Hematopoietic multipotent progenitor cell (in vitro differentiated cells): ENCODE data around the gene TRIM5. TPM values are rescaled to one million over a fixed set of nuclear protein-coding genes. Genes with fewer than 3 reads are reported as not detected.
A peak's percentile ranks its signal among the peaks of the same experiment; 100 is the strongest.
"Not testable (repeated sequence)": the region's sequence is repeated elsewhere in the genome, so short reads cannot be mapped to it uniquely, and the experiment has no call there.

Source experiments
- DNase-seq, 3 donors: peaks; one replicate each; pipeline ENCODE4 v3.0.0-alpha.2; 2011 to 2015; ENCODE audit warnings: low read depth in 2 of 3, low spot score in 2 of 3
- total RNA-seq: library from RNA; depleted of rRNA; stranded (reverse); fragments of >200 nt; gene quantifications from one replicate; pipeline ENCODE4 v1.2.3, GENCODE V29; 2012

TRIM5 gene
- total RNA-seq, 1 donor, result 25.9 TPM

DNA sequence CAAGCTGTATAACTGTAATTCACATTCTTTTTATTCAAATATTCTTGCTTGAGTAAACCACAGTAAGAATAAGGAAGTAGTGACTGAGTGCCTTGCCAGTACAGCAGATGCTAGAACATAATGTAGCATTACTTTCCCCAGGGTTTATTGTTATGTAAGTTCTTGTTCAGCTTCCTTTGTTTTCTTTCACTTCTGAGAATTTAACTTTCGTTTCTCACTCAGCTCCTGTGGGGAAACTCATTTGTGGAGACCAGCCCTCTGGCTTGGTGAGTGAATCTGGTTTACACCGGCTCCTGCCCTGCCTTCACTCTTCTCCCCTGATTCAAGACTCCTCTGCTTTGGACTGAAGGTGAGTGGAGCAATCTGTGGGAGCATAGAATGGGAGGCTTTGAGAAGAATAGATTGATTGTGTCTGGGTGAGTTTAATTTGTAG is 4.7 kb upstream of the TRIM5 start, which contains the start of gene TRIM22:
Gene TRIM22 (plus strand): TSS at position 240 of the 433 bp plus-strand sequence. CDS start 6,443 bp downstream, outside the sequence.
- peak in 2 of 3 donors; percentile 62 to 79 for DNase-seq

DNA sequence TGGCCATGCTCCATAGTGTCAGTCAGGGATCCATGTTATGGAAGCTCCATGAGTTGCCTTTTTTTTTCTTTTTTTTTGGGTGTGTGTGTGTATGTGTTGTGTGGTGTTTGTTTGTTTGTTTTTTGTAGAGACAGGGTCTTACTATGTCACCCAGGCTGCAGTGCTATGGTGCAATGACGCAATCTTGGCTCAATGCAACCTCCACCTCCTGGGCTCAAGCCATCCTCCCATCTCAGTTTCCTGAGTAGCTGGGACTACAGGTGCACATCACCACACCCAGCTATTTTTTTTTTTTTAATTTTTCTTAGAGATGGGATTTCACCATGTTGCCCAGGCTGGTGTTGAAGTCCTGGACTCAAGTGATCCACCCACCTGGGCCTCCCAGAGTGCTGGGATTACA is 3.6 kb upstream of the TRIM5 start:
- no peak for DNase-seq

DNA sequence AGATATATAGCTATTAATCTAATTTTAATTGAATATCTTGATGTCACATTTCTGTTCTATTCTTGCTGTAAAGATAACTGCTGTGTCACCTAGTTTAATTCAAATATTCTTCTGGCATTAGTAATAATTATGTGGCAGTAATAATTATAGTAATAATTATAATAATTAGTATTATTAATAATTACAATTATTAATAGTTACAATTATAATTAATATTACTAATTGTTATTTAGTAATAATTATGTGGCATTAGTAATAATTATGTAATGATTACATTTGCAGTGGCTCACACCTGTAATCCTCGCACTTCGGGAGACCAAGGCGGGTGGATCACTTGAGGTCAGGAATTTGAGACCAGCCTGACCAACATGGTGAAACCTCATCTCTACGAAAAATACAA is 1.6 kb upstream of the TRIM5 start:
- no peak for DNase-seq

DNA sequence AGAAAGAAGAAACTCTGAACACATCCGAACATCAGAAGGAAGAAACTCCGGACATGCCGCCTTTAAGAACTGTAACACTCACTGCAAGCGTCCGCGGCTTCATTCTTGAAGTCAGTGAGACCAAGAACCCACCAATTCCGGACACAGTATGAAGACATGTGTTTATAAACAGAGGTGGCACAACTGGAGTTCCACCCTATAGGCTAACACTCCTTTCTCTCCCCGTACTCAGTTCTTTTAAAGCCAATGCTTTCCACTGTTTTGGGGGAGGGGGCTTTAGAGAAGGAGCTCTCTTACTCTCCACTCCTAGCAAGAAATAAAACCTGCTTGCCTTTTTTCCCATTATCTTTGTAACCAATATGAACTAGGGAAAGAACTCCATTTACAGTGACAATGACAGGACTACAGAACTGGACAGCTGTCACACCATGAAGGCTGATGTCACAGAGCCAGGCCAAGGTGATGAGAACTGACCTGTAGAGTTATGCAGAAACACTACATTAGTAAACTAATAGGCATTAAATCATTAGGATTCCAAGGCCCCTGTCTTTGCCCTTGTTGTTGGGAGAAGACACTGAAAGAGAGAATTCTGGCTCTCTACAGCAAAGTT is 733 bp downstream of the TRIM5 start:
- peak in 1 of 3 donors; percentile 22 for DNase-seq

DNA sequence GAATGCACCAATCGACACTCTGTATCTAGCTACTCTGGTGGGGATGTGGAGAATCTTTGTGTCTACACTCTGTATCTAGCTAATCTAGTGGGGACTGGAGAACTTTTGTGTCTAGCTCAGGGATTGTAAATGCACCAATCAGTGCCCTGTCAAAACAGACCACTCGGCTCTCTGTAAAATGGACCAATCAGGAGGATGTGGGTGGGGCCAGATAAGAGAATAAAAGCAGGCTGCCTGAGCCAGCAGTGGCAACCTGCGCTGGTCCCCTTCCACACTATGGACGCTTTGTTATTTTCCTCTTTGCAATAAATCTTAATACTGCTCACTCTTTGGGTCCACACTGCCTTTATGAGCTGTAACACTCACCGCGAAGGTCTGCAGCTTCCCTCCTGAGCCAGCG is 1.3 kb downstream of the TRIM5 start:
- peak in 1 of 3 donors; percentile 26 for DNase-seq

DNA sequence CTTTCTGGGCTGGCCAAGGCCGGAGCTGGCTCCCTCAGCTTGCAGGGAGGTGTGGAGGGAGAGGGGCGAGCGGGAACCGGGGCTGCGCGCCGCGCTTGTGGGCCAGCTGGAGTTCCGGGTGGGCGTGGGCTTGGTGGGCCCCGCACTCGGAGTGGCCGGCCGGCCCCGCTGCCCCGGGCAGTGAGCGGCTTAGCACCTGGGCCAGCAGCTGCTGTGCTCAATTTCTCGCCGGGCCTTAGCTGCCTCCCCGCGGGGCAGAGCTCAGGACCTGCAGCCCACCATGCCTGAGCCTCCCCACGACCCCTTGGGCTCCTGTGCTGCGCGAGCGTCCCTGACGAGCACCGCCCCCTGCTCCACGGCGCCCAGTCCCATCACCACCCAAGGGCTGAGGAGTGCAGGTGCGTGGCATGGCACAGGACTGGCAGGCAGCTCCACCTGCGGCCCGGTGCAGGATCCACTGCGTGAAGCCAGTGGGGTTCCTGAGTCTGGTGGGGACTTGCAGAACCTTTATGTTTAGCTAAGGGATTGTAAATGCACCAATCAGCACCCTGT is 1.9 kb downstream of the TRIM5 start:
- DNase-seq, result not testable (repeated sequence)

DNA sequence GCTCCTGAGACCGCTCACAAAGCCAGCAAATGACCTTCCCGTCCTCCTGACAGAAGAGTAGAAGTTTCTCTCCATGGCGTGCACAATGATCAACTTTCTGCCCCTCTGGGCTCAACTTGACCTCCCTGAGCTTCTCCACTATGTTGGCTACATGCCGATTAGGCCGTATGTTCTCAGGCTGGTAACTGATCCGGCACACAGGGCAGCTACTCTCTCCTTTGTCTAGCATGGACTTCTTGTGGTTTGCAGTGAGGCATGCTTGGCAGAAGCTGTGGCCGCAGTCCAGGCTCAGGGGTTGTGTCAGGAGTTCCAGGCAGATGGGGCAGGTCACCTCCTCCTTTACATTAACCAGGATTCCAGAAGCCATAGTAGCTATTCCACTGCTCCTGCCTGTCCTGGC is 5.1 kb downstream of the TRIM5 start:
- no peak for DNase-seq

DNA sequence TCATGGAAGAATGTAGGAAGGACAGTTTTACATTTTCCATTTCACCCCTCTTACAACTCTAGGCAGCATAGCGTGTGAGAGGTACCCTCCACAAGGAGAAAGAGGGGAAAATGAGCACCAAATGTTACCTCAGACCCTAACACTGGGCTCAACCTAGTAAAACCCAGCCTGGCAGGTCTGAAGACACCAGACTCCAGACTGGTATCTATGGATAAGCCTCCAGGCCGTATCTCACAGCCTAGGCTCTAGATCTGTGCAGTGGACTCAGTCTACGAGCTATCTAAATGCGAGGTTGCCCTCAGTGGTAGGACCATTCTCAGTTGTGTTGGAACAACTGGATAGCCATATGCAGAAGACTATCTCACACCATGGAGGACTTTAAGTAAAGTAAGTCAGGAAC is 10.5 kb downstream of the TRIM5 start:
- no peak for DNase-seq

DNA sequence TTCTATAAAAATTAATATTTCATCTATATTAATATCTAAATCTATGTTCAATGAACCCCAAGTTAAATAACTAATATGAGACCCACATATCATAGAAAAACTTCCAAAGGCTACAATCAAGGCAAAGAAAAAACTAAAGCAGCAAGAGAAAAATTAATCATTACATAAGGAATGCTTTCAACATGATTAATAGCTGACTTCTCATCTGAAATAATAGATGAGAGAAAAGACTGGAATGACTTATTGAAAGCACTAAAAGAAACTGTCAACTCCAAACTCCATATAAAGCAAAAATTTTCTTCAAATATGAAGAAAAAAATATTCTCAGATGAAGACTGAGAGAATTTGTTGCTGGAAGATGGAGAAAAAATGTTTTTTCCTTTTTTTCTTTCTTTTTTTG is 13.0 kb downstream of the TRIM5 start:
- DNase-seq, result no peak

DNA sequence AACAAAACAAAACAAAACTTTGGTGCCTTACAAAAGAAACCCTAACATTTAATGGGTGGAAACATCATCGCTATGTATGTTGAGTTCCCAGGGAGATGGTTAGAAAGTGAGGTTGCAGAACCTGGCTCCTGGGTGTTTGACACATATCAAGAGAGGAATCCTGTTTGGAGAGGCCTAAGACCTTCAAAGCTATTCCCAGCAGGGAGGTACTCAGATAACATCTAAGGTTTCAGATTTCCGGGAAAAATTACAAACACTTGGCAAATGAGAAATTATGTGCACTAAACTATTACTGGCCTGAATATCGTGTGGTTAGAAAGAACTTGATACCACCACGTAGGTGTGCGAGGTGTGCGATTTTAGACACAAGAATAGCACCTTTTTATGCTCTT is 18.5 kb downstream of the TRIM5 start:
- no peak for DNase-seq

DNA sequence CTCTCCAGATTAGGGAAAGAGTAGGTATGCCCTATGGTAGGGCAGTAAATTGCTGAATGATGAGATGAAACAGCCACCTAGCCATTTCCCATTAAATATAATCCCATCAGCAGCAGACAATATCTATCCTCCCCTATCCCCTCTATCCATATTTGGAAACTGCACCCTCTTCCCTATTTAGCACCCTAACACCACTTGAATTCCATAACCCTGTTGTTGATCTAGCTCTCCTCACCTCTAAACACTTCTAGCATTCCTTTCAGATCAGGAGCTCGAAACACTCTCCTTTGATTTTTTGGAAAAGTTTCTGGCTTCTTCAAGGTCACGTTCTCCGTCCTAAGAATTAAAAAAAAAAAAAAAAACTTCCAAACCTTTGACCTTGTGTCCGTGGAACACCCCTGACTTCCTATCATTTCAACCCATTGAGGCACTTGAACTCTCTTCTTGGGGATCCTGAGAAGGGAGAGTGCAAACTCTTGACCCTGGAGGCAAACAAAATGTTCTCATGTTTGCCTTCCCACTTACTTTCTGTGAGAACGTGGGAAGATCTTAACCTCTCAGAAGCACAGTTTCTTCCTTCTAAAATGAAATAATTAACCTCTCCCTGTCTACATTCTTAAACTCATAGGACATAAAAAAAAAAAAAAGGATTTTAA is 19.0 kb downstream of the TRIM5 start:
- DNase-seq, result no peak

DNA sequence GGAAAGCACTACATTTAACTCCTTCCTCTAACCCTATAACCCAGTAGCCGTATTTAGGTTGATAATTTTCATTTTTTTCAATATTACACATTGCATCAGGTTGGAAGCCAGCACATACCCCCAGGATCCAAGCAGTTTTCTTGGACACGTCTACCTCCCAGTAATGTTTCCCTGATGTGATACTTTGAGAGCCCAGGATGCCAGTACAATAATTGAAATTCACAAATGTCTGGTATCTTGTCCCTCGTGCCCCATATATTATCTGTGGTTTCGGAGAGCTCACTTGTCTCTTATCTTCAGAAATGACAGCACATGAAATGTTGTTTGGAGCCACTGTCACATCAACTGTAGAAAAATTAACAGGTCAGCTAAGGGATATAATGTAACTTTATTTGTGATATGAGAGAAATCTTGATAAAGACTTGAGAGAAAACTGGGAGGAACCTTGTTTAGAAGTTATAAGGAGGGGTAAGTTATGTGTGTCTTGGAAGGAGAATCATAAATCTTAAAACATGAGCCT is 19.8 kb downstream of the TRIM5 start:
- DNase-seq, result no peak

DNA sequence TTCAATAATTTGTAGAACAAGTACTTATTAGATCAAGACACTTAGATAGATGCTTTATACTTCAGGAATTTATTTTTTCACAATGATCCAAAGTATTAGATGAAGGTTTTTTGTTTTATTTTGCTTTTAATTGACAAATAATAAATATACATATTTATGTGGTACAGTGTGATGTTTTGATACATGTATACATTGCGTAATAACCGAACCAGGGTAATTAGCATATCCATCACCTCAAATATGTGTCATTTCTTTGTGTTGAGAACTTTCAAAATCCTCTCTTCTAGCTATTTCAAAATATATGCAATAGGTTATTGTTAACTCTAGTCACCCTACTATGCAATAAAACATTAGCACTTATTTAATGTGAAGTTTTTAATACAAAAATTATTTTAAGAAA is 21.4 kb downstream of the TRIM5 start:
- DNase-seq, result no peak

DNA sequence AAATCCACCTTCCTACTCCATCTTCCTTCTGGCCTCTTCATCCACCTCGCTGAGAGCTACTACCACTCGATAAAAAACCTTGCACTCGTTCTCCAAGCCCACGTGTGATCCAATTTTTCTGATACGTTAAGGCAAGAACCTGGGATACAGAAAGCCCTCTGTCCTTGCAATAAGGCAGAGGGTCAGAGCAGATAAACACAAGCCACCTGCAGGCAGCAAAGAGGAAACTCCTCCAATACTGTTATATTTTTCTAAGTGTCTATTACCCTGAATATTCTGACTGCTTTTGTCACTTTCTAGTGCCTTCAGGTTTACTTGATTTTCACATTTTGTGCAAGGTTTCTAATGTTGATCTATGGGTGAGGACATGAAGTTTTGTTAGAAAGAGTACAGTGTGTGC is 26.6 kb downstream of the TRIM5 start:
- DNase-seq, result no peak

DNA sequence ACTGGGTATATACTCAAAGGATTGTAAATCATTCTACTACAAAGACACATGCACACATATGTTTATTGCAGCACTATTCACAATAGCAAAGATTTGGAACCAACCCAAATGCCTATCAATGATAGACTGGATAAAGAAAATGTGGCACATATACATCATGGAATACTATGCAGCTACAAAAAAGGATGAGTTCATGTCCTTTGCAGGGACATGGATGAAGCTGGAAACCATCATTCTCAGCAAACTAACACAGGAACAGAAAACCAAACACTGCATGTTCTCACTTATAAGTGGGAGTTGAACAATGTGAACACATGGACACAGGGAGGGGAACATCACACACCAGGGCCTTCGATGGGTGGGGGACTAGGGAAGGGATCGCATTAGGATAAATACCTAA is 27.9 kb downstream of the TRIM5 start:
- not testable (repeated sequence) for DNase-seq

DNA sequence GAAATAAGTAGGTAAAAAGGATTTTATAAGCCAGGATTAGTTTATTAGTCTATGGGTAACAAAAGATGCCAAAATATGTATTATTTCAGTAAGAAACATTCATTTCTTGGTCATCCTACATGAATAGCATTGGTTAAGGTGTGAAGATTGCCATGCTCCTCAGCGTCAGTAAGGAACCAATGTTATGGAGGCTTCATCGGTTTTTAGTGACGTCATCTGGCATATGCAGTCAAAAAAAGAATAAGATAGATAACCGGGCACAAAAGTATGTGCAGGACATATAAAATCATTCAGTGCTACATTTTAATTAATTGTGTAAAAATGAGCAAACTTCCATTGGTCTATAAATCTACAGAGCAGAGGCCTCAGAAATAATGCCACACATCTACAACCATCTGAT is 29.4 kb downstream of the TRIM5 start:
- DNase-seq, result no peak

DNA sequence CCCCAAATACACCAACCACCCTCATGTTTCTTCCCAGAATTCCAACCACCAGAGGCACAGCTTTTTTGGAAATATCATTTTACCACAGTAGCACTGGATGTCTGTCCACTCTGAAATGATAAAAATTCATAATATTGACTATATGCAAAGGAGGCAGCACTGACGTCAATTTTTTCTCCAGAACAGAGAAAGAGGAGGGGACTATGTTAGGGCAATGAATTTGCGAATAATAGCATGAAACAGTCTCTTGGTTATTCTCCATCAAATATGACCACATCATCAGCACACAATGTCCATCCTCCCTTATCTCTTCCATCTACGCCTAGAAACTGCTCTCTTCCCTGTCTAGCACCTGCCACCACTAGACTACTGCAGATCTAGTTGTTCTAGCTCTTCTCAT is 38.7 kb downstream of the TRIM5 start:
- DNase-seq, result no peak

DNA sequence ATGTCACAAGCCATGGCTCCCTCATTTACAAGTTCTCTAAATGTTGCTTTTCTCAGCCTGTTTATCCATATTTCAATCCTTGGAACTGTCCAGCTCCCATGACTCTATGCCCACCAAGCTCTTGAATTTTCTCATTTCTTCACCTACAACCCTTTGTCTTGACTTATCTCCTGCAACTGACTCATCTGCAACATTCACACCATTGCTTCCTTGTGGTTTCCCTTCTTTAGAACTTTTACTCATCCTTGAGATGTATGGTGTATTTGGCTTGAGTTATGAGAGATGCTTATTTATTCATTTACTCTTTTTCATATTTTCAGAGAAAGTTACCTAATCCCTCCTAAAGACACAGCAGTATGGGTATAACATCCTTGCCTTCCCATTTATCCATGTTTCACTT is 41.3 kb downstream of the TRIM5 start:
- DNase-seq, result no peak

DNA sequence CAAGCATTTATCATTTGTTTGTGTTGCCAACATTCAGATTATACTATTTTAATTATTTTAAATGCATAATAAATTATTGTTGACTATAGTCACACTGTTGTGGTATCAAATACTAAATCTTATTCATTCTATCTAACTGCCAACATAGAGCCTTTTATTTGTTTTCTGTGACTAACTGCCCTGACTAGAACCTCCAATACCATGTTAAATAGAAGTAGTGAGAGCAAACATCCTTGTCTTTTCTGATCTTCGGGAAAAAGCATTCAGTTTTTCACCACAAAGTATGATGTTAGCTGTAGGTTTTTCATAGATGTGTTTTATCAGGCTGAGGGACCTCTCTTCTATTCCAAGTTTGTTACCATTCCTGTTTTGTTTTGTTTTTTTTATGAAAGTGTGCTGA is 44.9 kb downstream of the TRIM5 start:
- DNase-seq, result no peak

DNA sequence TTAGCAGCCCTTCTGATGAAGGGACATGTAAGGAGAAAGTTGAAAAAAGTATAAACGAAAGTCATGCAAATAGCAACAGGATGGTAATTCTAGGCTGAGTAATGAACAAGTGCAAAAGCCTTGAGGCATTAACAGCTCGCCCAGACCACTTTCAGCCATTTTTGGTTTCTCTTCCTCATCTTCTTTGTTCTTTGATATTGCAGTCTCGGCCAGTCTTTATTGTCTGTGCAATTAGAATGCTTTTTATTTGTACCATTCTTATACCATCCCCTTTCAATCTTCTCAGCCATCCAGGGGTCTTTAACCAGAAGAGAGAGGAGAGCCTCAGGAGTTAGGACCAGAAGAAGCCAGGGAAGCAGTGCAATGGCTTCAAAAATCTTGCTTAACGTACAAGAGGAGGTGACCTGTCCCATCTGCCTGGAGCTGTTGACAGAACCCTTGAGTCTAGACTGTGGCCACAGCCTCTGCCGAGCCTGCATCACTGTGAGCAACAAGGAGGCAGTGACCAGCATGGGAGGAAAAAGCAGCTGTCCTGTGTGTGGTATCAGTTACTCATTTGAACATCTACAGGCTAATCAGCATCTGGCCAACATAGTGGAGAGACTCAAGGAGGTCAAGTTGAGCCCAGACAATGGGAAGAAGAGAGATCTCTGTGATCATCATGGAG is 52.8 kb downstream of the TRIM5 start:
- DNase-seq, result no peak

DNA sequence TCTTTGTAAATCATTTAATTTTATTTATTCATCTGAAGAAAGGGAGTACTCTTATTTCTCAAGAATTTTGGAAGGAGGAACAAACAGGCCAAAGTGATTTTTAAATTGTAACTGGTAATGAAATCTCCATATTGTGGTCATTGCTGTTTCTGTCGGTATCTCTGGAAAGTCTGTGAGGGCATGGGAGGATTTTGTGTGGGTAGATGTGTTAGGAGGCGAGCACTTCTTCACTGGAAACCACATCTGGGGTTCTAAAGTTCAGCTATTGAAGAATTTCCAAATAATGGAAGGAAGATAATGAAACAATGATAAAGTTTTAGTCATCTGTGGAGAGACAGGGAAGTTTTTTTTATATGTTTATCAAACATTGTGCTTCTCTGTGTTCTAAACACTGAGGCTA is 53.5 kb downstream of the TRIM5 start:
- DNase-seq, result no peak

DNA sequence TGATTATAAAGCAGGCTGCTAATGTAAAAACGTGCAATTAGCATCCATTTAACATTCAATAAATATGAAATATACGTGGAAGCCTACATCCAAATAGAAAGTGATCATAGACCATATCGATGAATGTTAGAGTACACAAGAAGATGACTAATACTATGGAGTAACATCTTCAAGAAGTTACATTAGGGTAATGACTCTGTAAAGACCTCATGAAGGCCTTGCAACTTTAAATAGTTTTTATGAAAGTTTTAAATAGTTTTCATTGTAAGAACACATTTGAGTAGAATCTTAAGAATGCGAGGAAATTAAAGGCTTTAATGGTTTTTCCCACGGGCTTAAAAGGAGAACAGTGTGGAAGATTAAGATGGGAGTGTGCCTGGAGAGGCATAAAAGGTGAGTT is 58.7 kb downstream of the TRIM5 start:
- no peak for DNase-seq
